ENCODE measurements around the gene PLEKHN1.

DNA sequence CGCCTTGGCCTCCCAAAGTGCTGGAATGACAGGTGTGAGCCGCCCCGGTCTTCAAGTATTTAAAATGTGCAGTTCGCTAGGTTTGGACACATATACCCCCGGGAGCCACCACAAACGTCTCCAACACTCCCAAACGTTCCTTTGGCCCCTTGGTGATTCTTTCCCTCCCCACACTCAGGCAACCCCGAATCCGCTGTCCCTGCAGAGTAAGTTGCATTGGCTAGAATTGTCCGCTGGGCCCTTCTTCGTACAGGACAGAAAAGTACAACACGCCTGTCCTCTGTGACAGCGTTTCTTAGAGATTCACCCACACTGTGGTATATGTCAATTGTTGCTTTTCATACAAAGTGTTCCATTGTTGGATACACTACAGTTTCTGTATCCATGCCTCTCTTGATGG, 18.8 kb downstream of the PLEKHN1 start:
- TF ChIP-seq, protein P1, sequence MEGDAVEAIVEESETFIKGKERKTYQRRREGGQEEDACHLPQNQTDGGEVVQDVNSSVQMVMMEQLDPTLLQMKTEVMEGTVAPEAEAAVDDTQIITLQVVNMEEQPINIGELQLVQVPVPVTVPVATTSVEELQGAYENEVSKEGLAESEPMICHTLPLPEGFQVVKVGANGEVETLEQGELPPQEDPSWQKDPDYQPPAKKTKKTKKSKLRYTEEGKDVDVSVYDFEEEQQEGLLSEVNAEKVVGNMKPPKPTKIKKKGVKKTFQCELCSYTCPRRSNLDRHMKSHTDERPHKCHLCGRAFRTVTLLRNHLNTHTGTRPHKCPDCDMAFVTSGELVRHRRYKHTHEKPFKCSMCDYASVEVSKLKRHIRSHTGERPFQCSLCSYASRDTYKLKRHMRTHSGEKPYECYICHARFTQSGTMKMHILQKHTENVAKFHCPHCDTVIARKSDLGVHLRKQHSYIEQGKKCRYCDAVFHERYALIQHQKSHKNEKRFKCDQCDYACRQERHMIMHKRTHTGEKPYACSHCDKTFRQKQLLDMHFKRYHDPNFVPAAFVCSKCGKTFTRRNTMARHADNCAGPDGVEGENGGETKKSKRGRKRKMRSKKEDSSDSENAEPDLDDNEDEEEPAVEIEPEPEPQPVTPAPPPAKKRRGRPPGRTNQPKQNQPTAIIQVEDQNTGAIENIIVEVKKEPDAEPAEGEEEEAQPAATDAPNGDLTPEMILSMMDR (IDR thresholded peaks at IDR 0.05; ENCODE audit: poor library complexity), result no peak
- TF ChIP-seq EZH2phosphoT487 (IDR thresholded peaks at IDR 0.05; ENCODE audit: low read depth, severe bottlenecking, unreplicated experiment), result no peak
- no peak for TF ChIP-seq EZH2 (IDR thresholded peaks at IDR 0.05; ENCODE audit: borderline replicate concordance)

All from hepatocyte (in vitro differentiated cells).